IMR-90 (cell line): Measurements from ENCODE around the gene MESP2. TPM values are rescaled to one million over a fixed set of nuclear protein-coding genes. Genes with fewer than 3 reads are reported as not detected.
A peak's percentile ranks its signal among the peaks of the same experiment; 100 is the strongest.

Source experiments
- ATAC-seq: fragments of 200-7000 bp; cut with Tn5 transposase; 2 replicates; pipeline ENCODE4 v1.9.1; 2020; ENCODE audit warnings: low read depth, mild to moderate bottlenecking, moderate library complexity
- BruUV-seq: library from RNA; stranded (reverse); fragments of 400-500 nt; replicated peaks from 2 replicates; lab custom pipeline; 2021; lab: Mats Ljungman, UMichigan
- CTCF ChIA-PET: fragments of 300-600 bp; formaldehyde crosslinking; extraction: SDS; loops from one replicate; lab custom pipeline; 2021; ENCODE audit warnings: antibody characterized with exemption; lab: Yijun Ruan, JAX
- POLR2A ChIA-PET: fragments of 300-600 bp; sonication (Branson Sonifier 250); formaldehyde crosslinking; loops from one replicate; lab custom pipeline; 2022; ENCODE audit warnings: antibody characterized with exemption; ENCODE audit not compliant: unreplicated experiment; lab: Charles Lee
- DNase-seq: peaks from one replicate; pipeline ENCODE4 v3.0.0; 2013
- H2AFZ ChIP-seq: replicated peaks from 2 replicates; pipeline ENCODE3; 2013; ENCODE audit warnings: low read length, mild to moderate bottlenecking; ENCODE audit not compliant: poor library complexity
- H2AK5ac ChIP-seq: 2 replicates; pipeline ENCODE4 v1.6.1; 2013; ENCODE audit warnings: low read depth, low read length, inconsistent platforms
- H2AK9ac ChIP-seq: replicated peaks from 2 replicates; pipeline ENCODE3; 2013; ENCODE audit warnings: mild to moderate bottlenecking, low read depth, low read length, moderate library complexity; ENCODE audit not compliant: poor library complexity
- H2BK120ac ChIP-seq: 2 replicates; pipeline ENCODE4 v1.6.1; 2013; ENCODE audit warnings: low read depth, low read length, inconsistent platforms
- H2BK15ac ChIP-seq: 3 replicates; pipeline ENCODE4 v1.6.1; 2013; ENCODE audit warnings: low read depth, low read length, inconsistent platforms
- H2BK20ac ChIP-seq: 2 replicates; pipeline ENCODE4 v1.6.1; 2013; ENCODE audit warnings: low read depth, mild to moderate bottlenecking, inconsistent platforms, low read length, moderate library complexity
- H2BK5ac ChIP-seq: 2 replicates; pipeline ENCODE4 v1.6.1; 2013; ENCODE audit warnings: mild to moderate bottlenecking, low read depth, low read length, inconsistent platforms; ENCODE audit not compliant: poor library complexity, severe bottlenecking
- H3K14ac ChIP-seq: replicated peaks from 2 replicates; pipeline ENCODE4 v1.6.1; 2013; ENCODE audit warnings: low read depth, low read length, inconsistent platforms
- H3K18ac ChIP-seq: 2 replicates; pipeline ENCODE4 v1.6.1; 2013; ENCODE audit warnings: low read depth, low read length, control low read depth
- H3K23ac ChIP-seq: 2 replicates; pipeline ENCODE4 v1.6.1; 2013; ENCODE audit warnings: low read depth, low read length, inconsistent platforms
- H3K27ac ChIP-seq: 2 replicates; pipeline ENCODE4 v1.5.1; 2013; ENCODE audit warnings: mild to moderate bottlenecking, control low read depth, low read length; ENCODE audit not compliant: insufficient read depth
- H3K27me3 ChIP-seq: 2 replicates; pipeline ENCODE4 v1.6.1; 2013; ENCODE audit warnings: low read length; ENCODE audit not compliant: control insufficient read depth, insufficient read depth
- H3K36me3 ChIP-seq: 2 replicates; pipeline ENCODE4 v1.6.1; 2013; ENCODE audit warnings: low read length, mixed read lengths; ENCODE audit not compliant: control insufficient read depth, insufficient read depth
- H3K4ac ChIP-seq: 2 replicates; pipeline ENCODE4 v1.6.1; 2013; ENCODE audit warnings: low read depth, low read length, inconsistent platforms
- H3K4me1 ChIP-seq: 2 replicates; pipeline ENCODE4 v1.6.1; 2013; ENCODE audit warnings: low read length, mixed read lengths; ENCODE audit not compliant: control insufficient read depth, insufficient read depth
- H3K4me2 ChIP-seq: 2 replicates; pipeline ENCODE4 v1.6.1; 2013; ENCODE audit warnings: low read depth, mild to moderate bottlenecking, control low read depth, low read length, moderate library complexity
- H3K4me3 ChIP-seq: 2 replicates; pipeline ENCODE4 v1.5.1; 2013; ENCODE audit warnings: low read depth, mild to moderate bottlenecking, control low read depth, low read length, moderate library complexity; ENCODE audit not compliant: insufficient read depth
- H3K56ac ChIP-seq: 2 replicates; pipeline ENCODE4 v1.6.1; 2013; ENCODE audit warnings: low read length, inconsistent platforms; ENCODE audit not compliant: insufficient read depth; ENCODE audit errors: extremely low read depth
- H3K79me1 ChIP-seq, 2 experiments: 2 replicates each; pipeline ENCODE4 v1.6.1; 2013; ENCODE audit warnings: low read length in 2 of 2, inconsistent platforms in 1 of 2, low read depth in 1 of 2
- H3K9ac ChIP-seq: 2 replicates; pipeline ENCODE4 v1.6.1; 2013; ENCODE audit warnings: low read depth, low read length, control low read depth
- H3K9me1 ChIP-seq: 2 replicates; pipeline ENCODE4 v1.6.1; 2013; ENCODE audit warnings: low read length, inconsistent platforms; ENCODE audit not compliant: insufficient read depth
- H3K9me3 ChIP-seq: 2 replicates; pipeline ENCODE4 v1.6.1; 2013; ENCODE audit warnings: low read length; ENCODE audit not compliant: control insufficient read depth, insufficient read depth
- H4K20me1 ChIP-seq: 2 replicates; pipeline ENCODE4 v1.6.1; 2013; ENCODE audit warnings: low read length, inconsistent platforms; ENCODE audit not compliant: insufficient read depth
- H4K5ac ChIP-seq: 2 replicates; pipeline ENCODE4 v1.6.1; 2013; ENCODE audit warnings: mild to moderate bottlenecking, low read depth, low read length, control low read depth
- H4K8ac ChIP-seq, 2 experiments: 2 replicates each; pipeline ENCODE4 v1.6.1; 2013; ENCODE audit warnings: low read depth in 2 of 2, low read length in 2 of 2, control low read depth in 1 of 2, inconsistent platforms in 1 of 2
- H4K91ac ChIP-seq: 2 replicates; pipeline ENCODE4 v1.6.1; 2013; ENCODE audit warnings: low read depth, low read length, inconsistent platforms; ENCODE audit not compliant: insufficient read depth
- CHD1 ChIP-seq: IDR thresholded peaks from 2 replicates; pipeline ENCODE4 v1.6.1; 2012; ENCODE audit warnings: low read depth, low read length, improper control_type of control experiment
- ELK1 ChIP-seq: fragments of 150-350 bp; IDR thresholded peaks from 2 replicates; pipeline ENCODE4 v1.6.1; 2016; ENCODE audit warnings: low read depth, mild to moderate bottlenecking, low read length, moderate library complexity, borderline replicate concordance
- NFE2L2 ChIP-seq: fragments of 150-350 bp; IDR thresholded peaks from 2 replicates; pipeline ENCODE4 v1.6.1; 2016; ENCODE audit warnings: low read depth, mild to moderate bottlenecking, low read length
- RCOR1 ChIP-seq: IDR thresholded peaks from 2 replicates; pipeline ENCODE4 v1.6.1; 2012; ENCODE audit warnings: mild to moderate bottlenecking, low read length, improper control_type of control experiment; ENCODE audit not compliant: insufficient replicate concordance
- RFX5 ChIP-seq: IDR thresholded peaks from 2 replicates; pipeline ENCODE4 v1.8.0; 2012; ENCODE audit warnings: low read depth, mild to moderate bottlenecking, low read length, moderate library complexity
- WGBS, 2 experiments: methylation state at CpG; one replicate each; pipeline versions ENCODE4 v1.1.5 to v1.1.7; 2013; ENCODE audit warnings: missing lambda C conversion rate in 2 of 2; ENCODE audit not compliant: insufficient read length in 1 of 2; ENCODE audit errors: extremely low coverage in 2 of 2; 5-methylcytosine and 5-hydroxymethylcytosine counted together
- dilution Hi-C: fragments of 300-500 bp; cut with HindIII; formaldehyde crosslinking; loops from one replicate; pipeline ENCODE4 v1.14.3; 2018; ENCODE audit warnings: low sequenced_read_pairs; ENCODE audit not compliant: unreplicated experiment
- in situ Hi-C: fragments of 300-500 bp; cut with MboI; formaldehyde crosslinking; loops from 3 replicates; pipeline ENCODE4 v1.14.3; 2019; ENCODE audit warnings: low sequenced_read_pairs, inconsistent platforms, mixed read lengths
- intact Hi-C: fragments of 100-400 bp; cut with micrococcal nuclease; formaldehyde crosslinking; loops from 2 replicates; pipeline ENCODE4 v1.10.0; 2022
- polyA plus RNA-seq, 3 experiments: library from polyadenylated mRNA; depleted of rRNA; stranded (reverse); fragments of >200 nt; gene quantifications; 2 replicates each; pipeline ENCODE4 v1.2.3, GENCODE V29; 2012; ENCODE audit warnings: low replicate concordance in 1 of 3
- total RNA-seq: library from RNA; depleted of rRNA; stranded (reverse); fragments of >200 nt; gene quantifications from 2 replicates; pipeline ENCODE4 v1.2.3, GENCODE V29; 2012

Gene MESP2
- total and polyA plus RNA-seq, 2 of the 4 experiments (the other 2 are of a cell fraction) = 0.18 to 0.32 TPM

GRCh38 chr15:89808160-89808870 lies 32.2 kb downstream of the MESP2 start:
- no peaks in the 10 kb centered on the region for H3K9me3 ChIP-seq
- peak overlapping the region; percentile 77; the same call in 1 of the 2 replicates for H2BK120ac ChIP-seq
- H2BK15ac ChIP-seq = peak overlapping the region; percentile 63; the same call in 1 of the 3 replicates
- ChIA-PET CTCF (no interaction called here), POLR2A (no interaction called here)
- H4K5ac ChIP-seq = no peak overlapping the region; the same call in 1 of the 2 replicates
- no TSS peak for BruUV-seq
- no peak for ATAC-seq
- H2AFZ ChIP-seq = no peak overlapping the region
- H3K4ac ChIP-seq = peak overlapping the region; percentile 87
- TF ChIP-seq RCOR1 (no peak), CHD1 (no peak), ELK1 (no peak), NFE2L2 (no peak), RFX5 (no peak)
- H3K9me1 ChIP-seq = peaks cover 27% of the 10 kb centered on the region
- H3K36me3 ChIP-seq = peaks cover 28% of the 10 kb centered on the region; the same call in 1 of the 2 replicates
- peak overlapping the region; percentile 60; the same call in 1 of the 2 replicates for H3K23ac ChIP-seq
- in situ Hi-C loops = no loop called here
- H4K20me1 ChIP-seq = peaks cover under 1% of the 10 kb centered on the region; the same call in 1 of the 2 replicates
- 100% methylated on average over 4 of the region's 10 CpGs; no CpG with 5 or more reads in 1 of the 2 experiments for WGBS, 2 experiments
- peak overlapping the region; percentile 69; the same call in 1 of the 2 replicates for H2BK20ac ChIP-seq
- peak overlapping the region; percentile 79; the same call in 1 of the 2 replicates for H2AK5ac ChIP-seq
- no peak overlapping the region for H2BK5ac ChIP-seq
- no peak overlapping the region for H3K9ac ChIP-seq
- no peak overlapping the region for H3K27ac ChIP-seq
- peaks cover 18% of the 10 kb centered on the region for H3K4me1 ChIP-seq
- dilution Hi-C loops = no loop called here
- H4K8ac ChIP-seq = peak overlapping the region in 1 of 2 experiments; percentile 84; a peak in 1 of 4 replicates
- H3K27me3 ChIP-seq = no peaks in the 10 kb centered on the region
- peaks cover 2 to 51% of the 10 kb centered on the region in 2 experiments; a peak in 3 of 4 replicates for H3K79me1 ChIP-seq
- H3K4me3 ChIP-seq = no peak overlapping the region
- H3K56ac ChIP-seq = no peak overlapping the region
- intact Hi-C loops = no loop called here
- peak overlapping the region; percentile 51 for H4K91ac ChIP-seq
- H3K4me2 ChIP-seq = no peak overlapping the region
- H2AK9ac ChIP-seq = peak overlapping the region; percentile 80
- H3K14ac ChIP-seq = peak overlapping the region; percentile 15; the same call in 1 of the 2 replicates
- no peak for DNase-seq
- H3K18ac ChIP-seq = no peak overlapping the region; the same call in 1 of the 2 replicates
